IMR-90 (cell line): ENCODE measurements around the gene AIRE.
"Not testable (repeated sequence)": the region's sequence is repeated elsewhere in the genome, so short reads cannot be mapped to it uniquely, and the experiment has no call there.

Experiments used
- CEBPB ChIP-seq: IDR thresholded peaks from 2 replicates; pipeline ENCODE4 v1.6.1; 2012; ENCODE audit warnings: low read depth, low read length, improper control_type of control experiment
- MXI1 ChIP-seq: IDR thresholded peaks from 2 replicates; pipeline ENCODE4 v1.6.1; 2012; ENCODE audit warnings: low read depth, mild to moderate bottlenecking, low read length, moderate library complexity, borderline replicate concordance
- POLR2A ChIP-seq: IDR thresholded peaks from 2 replicates; pipeline ENCODE4 v1.6.1; 2012; ENCODE audit warnings: mild to moderate bottlenecking, low read depth, low read length
- RAD21 ChIP-seq: IDR thresholded peaks from 2 replicates; pipeline ENCODE4 v1.6.1; 2012; ENCODE audit warnings: low read length, improper control_type of control experiment
- RCOR1 ChIP-seq: IDR thresholded peaks from 2 replicates; pipeline ENCODE4 v1.6.1; 2012; ENCODE audit warnings: mild to moderate bottlenecking, low read length, improper control_type of control experiment; ENCODE audit not compliant: insufficient replicate concordance
- RFX5 ChIP-seq: IDR thresholded peaks from 2 replicates; pipeline ENCODE4 v1.8.0; 2012; ENCODE audit warnings: low read depth, mild to moderate bottlenecking, low read length, moderate library complexity
- TF ChIP-seq, protein P1 (sequence below): conservative IDR thresholded peaks from 2 replicates; pipeline ENCODE4 v1.5.1; 2012; ENCODE audit warnings: mild to moderate bottlenecking, low read depth, low read length, improper control_type of control experiment
- TF ChIP-seq, protein P2 (sequence below): fragments of 150-350 bp; IDR thresholded peaks from 2 replicates; pipeline ENCODE4 v1.6.1; 2016; ENCODE audit warnings: low read depth, mild to moderate bottlenecking, low read length, moderate library complexity, borderline replicate concordance

DNA sequence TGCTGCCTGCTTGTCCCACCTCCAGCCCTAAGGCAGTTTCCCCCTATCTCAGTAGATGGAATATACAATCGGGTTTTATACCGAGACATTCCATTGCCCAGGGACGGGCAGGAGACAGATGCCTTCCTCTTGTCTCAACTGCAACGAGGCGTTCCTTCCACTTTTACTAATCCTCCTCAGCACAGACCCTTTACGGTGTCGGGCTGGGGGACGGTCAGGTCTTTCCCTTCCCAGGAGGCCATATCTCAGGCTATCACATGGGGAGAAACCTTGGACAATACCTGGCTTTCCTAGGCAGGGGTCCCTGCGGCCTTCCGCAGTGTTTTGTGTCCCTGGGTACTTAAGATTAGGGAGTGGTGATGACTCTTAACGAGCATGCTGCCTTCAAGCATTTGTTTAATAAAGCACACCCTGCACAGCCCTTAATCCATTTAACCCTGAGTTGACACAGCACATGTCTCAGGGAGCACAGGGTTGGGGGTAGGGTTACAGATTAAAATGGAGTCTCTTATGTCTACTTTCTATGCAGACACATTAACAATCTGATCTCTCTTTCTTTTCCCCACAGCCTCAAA lies 2.4 kb upstream of the AIRE start:
- TF ChIP-seq, protein P1, sequence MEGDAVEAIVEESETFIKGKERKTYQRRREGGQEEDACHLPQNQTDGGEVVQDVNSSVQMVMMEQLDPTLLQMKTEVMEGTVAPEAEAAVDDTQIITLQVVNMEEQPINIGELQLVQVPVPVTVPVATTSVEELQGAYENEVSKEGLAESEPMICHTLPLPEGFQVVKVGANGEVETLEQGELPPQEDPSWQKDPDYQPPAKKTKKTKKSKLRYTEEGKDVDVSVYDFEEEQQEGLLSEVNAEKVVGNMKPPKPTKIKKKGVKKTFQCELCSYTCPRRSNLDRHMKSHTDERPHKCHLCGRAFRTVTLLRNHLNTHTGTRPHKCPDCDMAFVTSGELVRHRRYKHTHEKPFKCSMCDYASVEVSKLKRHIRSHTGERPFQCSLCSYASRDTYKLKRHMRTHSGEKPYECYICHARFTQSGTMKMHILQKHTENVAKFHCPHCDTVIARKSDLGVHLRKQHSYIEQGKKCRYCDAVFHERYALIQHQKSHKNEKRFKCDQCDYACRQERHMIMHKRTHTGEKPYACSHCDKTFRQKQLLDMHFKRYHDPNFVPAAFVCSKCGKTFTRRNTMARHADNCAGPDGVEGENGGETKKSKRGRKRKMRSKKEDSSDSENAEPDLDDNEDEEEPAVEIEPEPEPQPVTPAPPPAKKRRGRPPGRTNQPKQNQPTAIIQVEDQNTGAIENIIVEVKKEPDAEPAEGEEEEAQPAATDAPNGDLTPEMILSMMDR, result not testable (repeated sequence)
- TF ChIP-seq RAD21, RFX5, POLR2A, RCOR1, MXI1, CEBPB: not testable (repeated sequence)
- TF ChIP-seq, protein P2, sequence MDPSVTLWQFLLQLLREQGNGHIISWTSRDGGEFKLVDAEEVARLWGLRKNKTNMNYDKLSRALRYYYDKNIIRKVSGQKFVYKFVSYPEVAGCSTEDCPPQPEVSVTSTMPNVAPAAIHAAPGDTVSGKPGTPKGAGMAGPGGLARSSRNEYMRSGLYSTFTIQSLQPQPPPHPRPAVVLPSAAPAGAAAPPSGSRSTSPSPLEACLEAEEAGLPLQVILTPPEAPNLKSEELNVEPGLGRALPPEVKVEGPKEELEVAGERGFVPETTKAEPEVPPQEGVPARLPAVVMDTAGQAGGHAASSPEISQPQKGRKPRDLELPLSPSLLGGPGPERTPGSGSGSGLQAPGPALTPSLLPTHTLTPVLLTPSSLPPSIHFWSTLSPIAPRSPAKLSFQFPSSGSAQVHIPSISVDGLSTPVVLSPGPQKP, result not testable (repeated sequence)
